HL-60 (cell line): Measurements from ENCODE around the gene CPT1B.
"Not testable (repeated sequence)": the region's sequence is repeated elsewhere in the genome, so short reads cannot be mapped to it uniquely, and the experiment has no call there.

Experiments
- DNase-seq, 2 experiments: peaks; one replicate each; pipeline ENCODE4 v3.0.0-alpha.2; 2010 to 2020; ENCODE audit warnings: low read depth in 1 of 2, low spot score in 1 of 2
- H3K27ac ChIP-seq: fragments of 250-450 bp; sonication (Bioruptor Pico); replicated peaks from 2 replicates; pipeline ENCODE4 v1.5.1; 2020; ENCODE audit warnings: mild to moderate bottlenecking, moderate library complexity
- H3K27me3 ChIP-seq: fragments of 250-450 bp; sonication (Bioruptor Pico); 2 replicates; pipeline ENCODE4 v1.5.1; 2021; ENCODE audit warnings: mild to moderate bottlenecking, moderate library complexity; ENCODE audit not compliant: insufficient read depth, poor library complexity, severe bottlenecking
- H3K4me3 ChIP-seq: replicated peaks from 2 replicates; pipeline ENCODE4 v1.5.1; 2011; ENCODE audit warnings: mild to moderate bottlenecking, control low read depth, low read length; ENCODE audit not compliant: insufficient read depth
- GABPA ChIP-seq: IDR thresholded peaks from 2 replicates; pipeline ENCODE4 v1.6.1; 2012; ENCODE audit warnings: low read depth
- POLR2AphosphoS5 ChIP-seq: IDR thresholded peaks from 2 replicates; pipeline ENCODE4 v1.6.1; 2012; ENCODE audit warnings: low read depth
- SPI1 ChIP-seq: IDR thresholded peaks from 2 replicates; pipeline ENCODE4 v1.6.1; 2012; ENCODE audit warnings: low read depth, mild to moderate bottlenecking, borderline replicate concordance
- TF ChIP-seq, protein P1 (sequence below): IDR thresholded peaks from one replicate; pipeline ENCODE4 v1.5.1; 2011; ENCODE audit warnings: low read length, control low read depth, inconsistent platforms; ENCODE audit not compliant: insufficient read depth
- TF ChIP-seq, protein P2 (sequence below): IDR thresholded peaks from 2 replicates; pipeline ENCODE4 v1.6.1; 2012; ENCODE audit warnings: low read depth; ENCODE audit not compliant: insufficient replicate concordance

The CPT1B gene

DNA sequence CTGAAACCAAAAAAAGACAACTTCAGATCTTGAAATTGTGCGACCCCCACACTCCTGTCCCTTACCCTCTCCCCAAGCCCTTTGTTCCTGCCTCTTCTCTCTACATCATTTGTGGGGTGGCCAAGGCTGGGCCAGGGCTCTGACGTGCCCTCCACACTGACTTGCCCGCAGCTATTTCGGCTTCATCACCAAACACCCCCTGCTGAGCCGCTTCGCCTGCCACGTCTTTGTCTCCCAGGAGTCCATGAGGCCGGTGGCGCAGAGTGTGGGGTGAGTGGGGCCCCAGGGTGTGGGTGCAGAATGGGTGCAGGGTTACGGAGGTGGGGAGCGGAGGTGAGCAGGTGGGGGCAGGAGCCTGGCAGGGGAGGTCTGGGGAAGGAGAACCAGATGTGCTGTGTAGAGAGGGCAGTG lies 31.8 kb upstream of the CPT1B start:
- no peak for DNase-seq
- H3K27me3 ChIP-seq: peaks cover 26% of the 10 kb centered on the region
- TF ChIP-seq, protein P1, sequence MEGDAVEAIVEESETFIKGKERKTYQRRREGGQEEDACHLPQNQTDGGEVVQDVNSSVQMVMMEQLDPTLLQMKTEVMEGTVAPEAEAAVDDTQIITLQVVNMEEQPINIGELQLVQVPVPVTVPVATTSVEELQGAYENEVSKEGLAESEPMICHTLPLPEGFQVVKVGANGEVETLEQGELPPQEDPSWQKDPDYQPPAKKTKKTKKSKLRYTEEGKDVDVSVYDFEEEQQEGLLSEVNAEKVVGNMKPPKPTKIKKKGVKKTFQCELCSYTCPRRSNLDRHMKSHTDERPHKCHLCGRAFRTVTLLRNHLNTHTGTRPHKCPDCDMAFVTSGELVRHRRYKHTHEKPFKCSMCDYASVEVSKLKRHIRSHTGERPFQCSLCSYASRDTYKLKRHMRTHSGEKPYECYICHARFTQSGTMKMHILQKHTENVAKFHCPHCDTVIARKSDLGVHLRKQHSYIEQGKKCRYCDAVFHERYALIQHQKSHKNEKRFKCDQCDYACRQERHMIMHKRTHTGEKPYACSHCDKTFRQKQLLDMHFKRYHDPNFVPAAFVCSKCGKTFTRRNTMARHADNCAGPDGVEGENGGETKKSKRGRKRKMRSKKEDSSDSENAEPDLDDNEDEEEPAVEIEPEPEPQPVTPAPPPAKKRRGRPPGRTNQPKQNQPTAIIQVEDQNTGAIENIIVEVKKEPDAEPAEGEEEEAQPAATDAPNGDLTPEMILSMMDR: no peak
- TF ChIP-seq POLR2AphosphoS5 (no peak), SPI1 (no peak), GABPA (no peak)
- TF ChIP-seq, protein P2, sequence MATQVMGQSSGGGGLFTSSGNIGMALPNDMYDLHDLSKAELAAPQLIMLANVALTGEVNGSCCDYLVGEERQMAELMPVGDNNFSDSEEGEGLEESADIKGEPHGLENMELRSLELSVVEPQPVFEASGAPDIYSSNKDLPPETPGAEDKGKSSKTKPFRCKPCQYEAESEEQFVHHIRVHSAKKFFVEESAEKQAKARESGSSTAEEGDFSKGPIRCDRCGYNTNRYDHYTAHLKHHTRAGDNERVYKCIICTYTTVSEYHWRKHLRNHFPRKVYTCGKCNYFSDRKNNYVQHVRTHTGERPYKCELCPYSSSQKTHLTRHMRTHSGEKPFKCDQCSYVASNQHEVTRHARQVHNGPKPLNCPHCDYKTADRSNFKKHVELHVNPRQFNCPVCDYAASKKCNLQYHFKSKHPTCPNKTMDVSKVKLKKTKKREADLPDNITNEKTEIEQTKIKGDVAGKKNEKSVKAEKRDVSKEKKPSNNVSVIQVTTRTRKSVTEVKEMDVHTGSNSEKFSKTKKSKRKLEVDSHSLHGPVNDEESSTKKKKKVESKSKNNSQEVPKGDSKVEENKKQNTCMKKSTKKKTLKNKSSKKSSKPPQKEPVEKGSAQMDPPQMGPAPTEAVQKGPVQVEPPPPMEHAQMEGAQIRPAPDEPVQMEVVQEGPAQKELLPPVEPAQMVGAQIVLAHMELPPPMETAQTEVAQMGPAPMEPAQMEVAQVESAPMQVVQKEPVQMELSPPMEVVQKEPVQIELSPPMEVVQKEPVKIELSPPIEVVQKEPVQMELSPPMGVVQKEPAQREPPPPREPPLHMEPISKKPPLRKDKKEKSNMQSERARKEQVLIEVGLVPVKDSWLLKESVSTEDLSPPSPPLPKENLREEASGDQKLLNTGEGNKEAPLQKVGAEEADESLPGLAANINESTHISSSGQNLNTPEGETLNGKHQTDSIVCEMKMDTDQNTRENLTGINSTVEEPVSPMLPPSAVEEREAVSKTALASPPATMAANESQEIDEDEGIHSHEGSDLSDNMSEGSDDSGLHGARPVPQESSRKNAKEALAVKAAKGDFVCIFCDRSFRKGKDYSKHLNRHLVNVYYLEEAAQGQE: no peak

DNA sequence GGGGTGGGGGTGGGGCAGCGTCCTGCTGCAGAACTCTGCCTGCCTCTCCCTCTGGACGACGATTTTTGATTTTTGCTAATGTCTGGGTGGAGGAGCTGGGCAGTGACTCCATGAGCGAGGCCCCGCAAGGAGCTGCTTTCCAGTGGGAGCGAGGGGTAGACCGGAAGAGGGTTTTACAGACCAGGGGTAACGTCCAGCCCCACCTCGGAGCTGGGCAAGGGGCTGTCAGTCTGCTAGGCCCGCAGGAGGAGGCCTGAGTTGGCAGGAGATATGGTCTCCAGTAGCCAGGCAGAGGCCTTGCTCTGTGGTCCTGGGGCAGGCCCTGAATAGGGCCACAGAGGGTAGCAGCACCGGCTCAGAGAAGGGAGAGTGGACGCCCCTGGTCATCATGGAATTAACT lies 31.4 kb upstream of the CPT1B start:
- DNase-seq: no peak
- Histone ChIP-seq H3K27me3 (peaks cover 28% of the 10 kb centered on the region), H3K27ac (no peak overlapping the region), H3K4me3 (no peak overlapping the region)
- TF ChIP-seq SPI1: no peak
- TF ChIP-seq, protein P2: no peak
- TF ChIP-seq POLR2AphosphoS5: no peak
- TF ChIP-seq, protein P1: no peak
- TF ChIP-seq GABPA: no peak

More for the DNA sequence above, 31.8 kb upstream of the CPT1B start:
- H3K4me3 ChIP-seq: no peak overlapping the region
- no peak overlapping the region for H3K27ac ChIP-seq

DNA sequence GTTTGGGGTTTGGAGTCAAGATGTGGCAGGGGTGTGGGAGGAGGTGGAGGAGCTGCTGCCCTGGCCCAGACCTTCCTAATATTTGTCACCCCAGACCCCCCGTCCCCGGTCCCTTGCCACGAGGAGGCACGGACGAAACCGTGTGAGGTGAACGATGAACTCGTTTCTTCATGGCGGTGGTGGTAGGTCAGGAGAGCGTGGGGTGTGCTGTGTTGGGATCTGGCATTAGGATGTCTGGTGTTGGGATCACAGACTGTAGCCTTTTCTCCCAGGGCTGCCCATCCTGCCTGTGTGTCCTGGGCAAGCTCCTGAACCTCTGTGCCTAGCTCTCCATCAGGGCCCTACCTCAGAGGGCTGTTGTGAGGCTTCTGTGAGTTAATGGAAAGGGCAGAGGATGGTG lies 30.8 kb upstream of the CPT1B start:
- no peak for DNase-seq
- peaks cover 28% of the 10 kb centered on the region for H3K27me3 ChIP-seq
- no peak overlapping the region for H3K4me3 ChIP-seq
- TF ChIP-seq SPI1 (no peak), GABPA (no peak), POLR2AphosphoS5 (no peak)
- TF ChIP-seq, protein P2: no peak
- TF ChIP-seq, protein P1: no peak
- H3K27ac ChIP-seq: no peak overlapping the region

DNA sequence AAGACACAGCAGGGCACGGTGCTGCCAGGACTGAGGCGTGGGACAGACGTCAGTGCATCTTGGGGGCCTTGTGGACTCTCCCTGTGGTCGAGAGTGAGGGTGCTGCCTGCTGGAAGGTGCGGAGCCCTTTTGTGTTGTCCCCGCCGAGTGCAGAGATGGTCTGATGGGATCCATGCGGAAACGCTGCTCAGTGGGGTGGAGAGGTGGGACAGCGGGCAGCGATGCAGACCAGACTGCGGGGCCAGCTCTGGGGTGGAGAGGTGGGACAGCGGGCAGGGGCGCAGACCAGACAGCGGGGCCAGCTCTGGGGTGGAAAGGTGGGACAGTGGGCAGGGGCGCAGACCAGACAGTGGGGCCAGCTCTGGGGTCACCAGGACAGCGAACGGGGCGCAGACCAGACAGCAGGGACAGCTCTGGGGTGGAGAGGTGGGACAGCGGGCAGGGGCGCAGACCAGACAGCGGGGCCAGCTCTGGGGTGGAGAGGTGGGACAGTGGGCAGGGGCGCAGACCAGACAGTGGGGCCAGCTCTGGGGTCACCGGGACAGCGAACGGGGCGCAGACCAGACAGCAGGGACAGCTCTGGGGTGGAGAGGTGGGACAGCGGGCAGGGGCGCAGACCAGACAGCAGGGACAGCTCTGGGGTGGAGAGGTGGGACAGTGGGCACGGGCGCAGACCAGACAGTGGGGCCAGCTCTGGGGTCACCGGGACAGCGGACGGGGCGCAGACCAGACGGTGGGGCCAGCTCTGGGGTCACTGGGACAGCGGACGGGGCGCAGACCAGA lies 30.0 kb upstream of the CPT1B start:
- peaks cover 36% of the 10 kb centered on the region for H3K27me3 ChIP-seq
- not testable (repeated sequence) for H3K4me3 ChIP-seq, H3K27ac ChIP-seq, DNase-seq
